DOHH2 (cell line): ENCODE data around the gene CD34.

Source experiments
- H3F3A ChIP-seq: fragments of 200-600 bp; sonication (generic), shearing (Covaris generic); 2 replicates; pipeline ENCODE4 v1.6.0; 2016; ENCODE audit warnings: antibody characterized with exemption, mild to moderate bottlenecking; ENCODE audit not compliant: control insufficient read depth, insufficient read depth
- H3K27ac ChIP-seq: fragments of 200-600 bp; sonication (generic); 2 replicates; pipeline ENCODE4 v1.5.1; 2014; ENCODE audit warnings: low read depth, mild to moderate bottlenecking, low read length, moderate library complexity
- H3K27me3 ChIP-seq: fragments of 200-600 bp; sonication (generic); 2 replicates; pipeline ENCODE4 v1.6.1; 2014; ENCODE audit warnings: mild to moderate bottlenecking, low read length, mixed read lengths; ENCODE audit not compliant: control insufficient read depth
- H3K36me3 ChIP-seq: fragments of 200-600 bp; sonication (generic); 2 replicates; pipeline ENCODE4 v1.6.1; 2014; ENCODE audit warnings: mild to moderate bottlenecking, low read length, moderate library complexity, mixed read lengths; ENCODE audit not compliant: control insufficient read depth
- H3K4me1 ChIP-seq: fragments of 200-600 bp; sonication (generic); 2 replicates; pipeline ENCODE4 v1.6.1; 2014; ENCODE audit warnings: mild to moderate bottlenecking, low read length, mixed read lengths; ENCODE audit not compliant: control insufficient read depth
- H3K4me2 ChIP-seq: fragments of 200-600 bp; sonication (generic); 2 replicates; pipeline ENCODE4 v1.6.0; 2014; ENCODE audit warnings: mild to moderate bottlenecking, low read length, moderate library complexity
- H3K4me3 ChIP-seq: fragments of 200-600 bp; sonication (generic); 2 replicates; pipeline ENCODE4 v1.5.1; 2014; ENCODE audit warnings: mild to moderate bottlenecking, low read length, mixed read lengths
- H3K79me2 ChIP-seq: fragments of 200-600 bp; sonication (generic); 2 replicates; pipeline ENCODE4 v1.6.1; 2014; ENCODE audit warnings: mild to moderate bottlenecking, low read length, mixed read lengths; ENCODE audit not compliant: control insufficient read depth
- H3K9me2 ChIP-seq: fragments of 200-600 bp; sonication (generic); replicated peaks from 2 replicates; pipeline ENCODE4 v1.6.1; 2014; ENCODE audit warnings: mild to moderate bottlenecking, low read length, mixed read lengths; ENCODE audit not compliant: control insufficient read depth
- H3K9me3 ChIP-seq: fragments of 200-600 bp; sonication (generic); 2 replicates; pipeline ENCODE4 v1.6.1; 2014; ENCODE audit warnings: antibody characterized with exemption, low read length, mixed read lengths; ENCODE audit not compliant: control insufficient read depth, insufficient read depth
- H4K20me1 ChIP-seq: fragments of 200-600 bp; sonication (generic); 2 replicates; pipeline ENCODE4 v1.6.0; 2014; ENCODE audit warnings: low read depth, mild to moderate bottlenecking, antibody characterized with exemption, low read length, moderate library complexity; ENCODE audit not compliant: control insufficient read depth, insufficient read depth
- EZH2phosphoT487 ChIP-seq: fragments of 200-600 bp; sonication (generic); IDR thresholded peaks from 2 replicates; pipeline ENCODE4 v1.6.1; 2017; ENCODE audit warnings: borderline replicate concordance, mild to moderate bottlenecking, antibody characterized with exemption, low read length, moderate library complexity, mixed read lengths
- TF ChIP-seq, protein P1 (sequence below): fragments of 200-600 bp; sonication (generic); IDR thresholded peaks from one replicate; pipeline ENCODE4 v1.5.1; 2014; ENCODE audit warnings: antibody characterized with exemption, mild to moderate bottlenecking, low read depth, low read length; ENCODE audit not compliant: poor library complexity, severe bottlenecking

Gene CD34

DNA sequence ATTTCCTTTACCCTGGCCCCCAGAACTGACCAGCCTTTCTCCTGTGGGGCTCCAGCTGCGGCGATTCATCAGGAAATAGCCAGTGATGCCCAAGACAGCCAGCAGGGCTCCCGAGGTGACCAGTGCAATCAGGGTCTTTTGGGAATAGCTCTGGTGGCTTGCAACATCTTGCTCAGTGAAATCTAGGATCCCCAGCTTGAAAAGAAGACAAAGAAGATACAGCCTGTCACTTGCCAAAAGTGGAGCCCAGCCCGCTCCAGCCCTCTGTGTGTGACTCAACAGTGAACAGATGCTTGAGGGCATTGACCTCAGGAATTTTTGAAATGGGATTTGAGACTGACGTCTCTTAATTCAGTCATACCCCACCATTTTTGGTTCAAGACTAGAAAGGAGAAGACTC, 22.3 kb downstream of the CD34 start:
- Histone ChIP-seq H3K4me1 (peaks cover 11% of the 10 kb centered on the region), H3K4me2 (no peak overlapping the region), H4K20me1 (no peaks in the 10 kb centered on the region), H3K27me3 (0 out of 2 replicates have a peak, but pooled peaks cover 3% of the 10 kb centered on the region), H3K36me3 (no peaks in the 10 kb centered on the region), H3K4me3 (no peak overlapping the region), H3K9me2 (no peaks in the 10 kb centered on the region), H3K79me2 (no peaks in the 10 kb centered on the region), H3K27ac (no peak overlapping the region), H3F3A (no peaks in the 10 kb centered on the region), H3K9me3 (no peaks in the 10 kb centered on the region)
- TF ChIP-seq, protein P1, sequence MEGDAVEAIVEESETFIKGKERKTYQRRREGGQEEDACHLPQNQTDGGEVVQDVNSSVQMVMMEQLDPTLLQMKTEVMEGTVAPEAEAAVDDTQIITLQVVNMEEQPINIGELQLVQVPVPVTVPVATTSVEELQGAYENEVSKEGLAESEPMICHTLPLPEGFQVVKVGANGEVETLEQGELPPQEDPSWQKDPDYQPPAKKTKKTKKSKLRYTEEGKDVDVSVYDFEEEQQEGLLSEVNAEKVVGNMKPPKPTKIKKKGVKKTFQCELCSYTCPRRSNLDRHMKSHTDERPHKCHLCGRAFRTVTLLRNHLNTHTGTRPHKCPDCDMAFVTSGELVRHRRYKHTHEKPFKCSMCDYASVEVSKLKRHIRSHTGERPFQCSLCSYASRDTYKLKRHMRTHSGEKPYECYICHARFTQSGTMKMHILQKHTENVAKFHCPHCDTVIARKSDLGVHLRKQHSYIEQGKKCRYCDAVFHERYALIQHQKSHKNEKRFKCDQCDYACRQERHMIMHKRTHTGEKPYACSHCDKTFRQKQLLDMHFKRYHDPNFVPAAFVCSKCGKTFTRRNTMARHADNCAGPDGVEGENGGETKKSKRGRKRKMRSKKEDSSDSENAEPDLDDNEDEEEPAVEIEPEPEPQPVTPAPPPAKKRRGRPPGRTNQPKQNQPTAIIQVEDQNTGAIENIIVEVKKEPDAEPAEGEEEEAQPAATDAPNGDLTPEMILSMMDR: no peak
- no peak for TF ChIP-seq EZH2phosphoT487

DNA sequence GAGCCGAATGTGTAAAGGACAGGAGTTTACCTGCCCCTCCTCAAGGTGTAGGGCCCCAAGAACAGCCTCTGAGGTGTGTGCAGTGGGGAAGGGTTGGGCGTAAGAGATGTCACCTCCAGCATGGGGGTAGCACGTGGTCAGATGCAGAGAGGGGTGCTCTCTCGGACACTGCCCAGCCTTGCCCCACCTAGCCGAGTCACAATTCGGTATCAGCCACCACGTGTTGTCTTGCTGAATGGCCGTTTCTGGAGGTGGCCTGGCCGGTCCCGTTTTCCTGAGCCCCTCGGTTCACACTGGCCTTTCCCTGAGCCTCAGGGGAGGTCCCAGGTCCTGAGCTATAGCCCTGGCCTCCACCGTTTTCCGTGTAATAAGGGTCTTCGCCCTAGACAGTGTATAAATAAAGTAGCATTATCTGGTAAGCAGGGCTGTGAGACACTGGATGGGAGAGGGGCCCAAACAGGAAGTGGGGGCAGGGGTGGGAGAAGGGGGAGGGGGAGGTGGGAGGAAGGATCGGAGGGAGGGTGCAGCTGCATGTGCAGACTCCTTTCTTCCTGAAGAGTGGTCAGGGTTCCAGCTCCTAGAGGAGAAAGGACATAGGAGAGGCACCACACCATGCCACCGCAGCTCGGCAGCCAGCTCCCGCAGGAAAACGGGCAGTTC, 23.3 kb downstream of the CD34 start:
- Histone ChIP-seq H4K20me1 (no peaks in the 10 kb centered on the region), H3K27me3 (peaks cover under 1% of the 10 kb centered on the region; the same call in 1 of the 2 replicates), H3K4me1 (peaks cover 14% of the 10 kb centered on the region), H3K4me3 (no peak overlapping the region), H3K27ac (no peak overlapping the region), H3F3A (no peaks in the 10 kb centered on the region), H3K9me2 (no peaks in the 10 kb centered on the region), H3K79me2 (no peaks in the 10 kb centered on the region), H3K36me3 (no peaks in the 10 kb centered on the region), H3K4me2 (no peak overlapping the region), H3K9me3 (no peaks in the 10 kb centered on the region)
- TF ChIP-seq, protein P1: no peak
- TF ChIP-seq EZH2phosphoT487: no peak

DNA sequence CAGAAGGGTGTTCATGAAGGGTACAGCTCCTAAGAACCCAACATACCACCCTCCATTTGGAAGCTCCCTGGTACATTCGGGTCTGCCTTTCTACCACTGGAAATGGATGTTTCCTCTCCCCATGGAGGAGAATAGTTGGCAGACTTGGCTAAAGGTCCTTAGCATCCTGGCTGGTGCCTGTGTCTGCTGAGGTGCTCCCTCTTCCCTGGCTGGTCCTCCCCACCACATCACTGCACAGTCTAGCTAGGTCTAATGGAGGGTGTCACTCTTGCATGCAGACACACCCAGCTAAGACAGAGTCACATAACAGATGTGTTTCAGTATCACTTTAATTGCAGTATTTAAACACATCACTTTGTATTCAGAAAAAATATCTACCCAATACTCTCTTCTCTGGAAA, 24.7 kb downstream of the CD34 start:
- peaks cover 9% of the 10 kb centered on the region; the same call in 1 of the 2 replicates for H3K27me3 ChIP-seq
- TF ChIP-seq, protein P1: no peak
- TF ChIP-seq EZH2phosphoT487: no peak
- H3K4me3 ChIP-seq: no peak overlapping the region
- H3K9me3 ChIP-seq: no peaks in the 10 kb centered on the region
- H3F3A ChIP-seq: no peaks in the 10 kb centered on the region
- peaks cover 14% of the 10 kb centered on the region for H3K4me1 ChIP-seq
- H3K36me3 ChIP-seq: no peaks in the 10 kb centered on the region
- no peak overlapping the region for H3K27ac ChIP-seq
- no peaks in the 10 kb centered on the region for H3K79me2 ChIP-seq
- no peak overlapping the region for H3K4me2 ChIP-seq
- no peaks in the 10 kb centered on the region for H4K20me1 ChIP-seq
- no peaks in the 10 kb centered on the region for H3K9me2 ChIP-seq
